ENCODE measurements around the gene RGPD5.
"Not testable (repeated sequence)": the region's sequence is repeated elsewhere in the genome, so short reads cannot be mapped to it uniquely, and the experiment has no call there.

The RGPD5 gene

DNA sequence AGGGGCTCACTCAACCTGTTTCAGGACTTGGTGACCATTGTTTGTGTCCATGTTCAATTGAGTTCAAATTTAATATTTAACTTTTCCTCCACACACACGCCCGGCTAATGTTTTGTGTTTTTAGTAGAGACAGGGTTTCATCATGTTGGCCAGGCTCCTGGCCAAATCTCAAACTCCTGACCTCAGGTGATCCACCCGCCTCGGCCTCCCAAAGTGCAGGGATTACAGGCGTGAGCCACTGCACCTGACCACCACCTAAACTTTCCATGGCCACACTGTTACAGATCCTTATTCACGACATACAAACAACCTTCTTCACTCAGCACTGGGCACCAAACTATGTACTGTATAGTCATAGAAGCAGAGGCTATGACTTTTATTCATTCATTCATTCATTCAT lies 100.0 kb downstream of the RGPD5 start:
- not testable (repeated sequence) for DNase-seq

DNA sequence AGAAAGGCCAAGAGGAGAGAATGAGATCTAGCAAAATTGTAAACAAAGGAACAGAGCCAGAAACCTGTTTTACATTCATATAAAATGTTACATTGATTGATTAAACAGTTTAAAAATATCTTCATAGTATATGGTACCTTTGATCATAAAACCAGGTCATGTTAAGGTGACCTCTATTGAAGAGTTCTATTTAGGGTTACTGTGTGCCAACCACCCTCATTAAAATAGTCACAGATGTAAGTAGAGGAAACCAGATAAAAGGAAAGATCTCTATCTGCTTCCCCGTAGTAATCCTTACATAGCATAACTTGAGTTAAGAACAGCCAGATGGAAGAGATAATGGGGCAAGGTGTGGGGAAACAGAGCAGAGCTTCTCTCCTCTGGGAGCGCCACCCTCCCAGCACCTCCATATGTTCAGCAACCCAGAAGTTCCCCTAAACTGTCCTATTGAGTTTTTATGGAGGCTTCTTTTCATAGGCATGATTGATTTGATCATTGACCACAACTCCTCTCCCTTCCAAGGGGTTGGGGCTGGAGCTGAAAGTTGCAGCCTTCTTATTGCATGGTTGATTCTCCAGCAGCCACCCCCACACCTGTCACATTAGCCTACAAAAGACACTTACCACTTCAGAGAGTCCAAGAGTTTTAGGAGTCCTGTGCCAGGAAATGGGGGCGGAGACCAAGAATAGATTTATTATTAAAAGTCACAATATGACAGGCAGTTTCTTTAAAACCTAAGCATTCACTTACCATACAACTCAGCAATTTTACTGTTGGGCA lies 101.2 kb downstream of the RGPD5 start:
- DNase-seq, result not testable (repeated sequence)

DNA sequence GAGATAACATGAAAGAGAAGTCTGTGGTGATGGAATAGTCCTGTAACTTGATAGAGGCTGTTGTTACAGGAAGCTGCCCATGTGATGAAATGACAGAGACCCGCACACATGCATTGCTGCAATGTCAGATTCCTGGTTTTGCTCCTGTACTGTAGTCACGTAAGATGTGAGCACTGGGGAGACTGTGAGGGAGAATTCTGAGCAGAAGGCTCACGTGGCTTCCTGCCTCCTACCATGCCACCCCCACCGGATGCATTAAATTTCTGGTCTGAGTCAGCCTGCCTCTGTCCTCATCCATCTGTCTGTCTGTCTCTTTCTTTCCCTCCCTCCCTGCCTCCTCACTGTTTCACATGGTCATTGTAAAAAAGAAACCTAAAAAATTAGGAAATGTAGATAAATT lies 102.1 kb downstream of the RGPD5 start:
- DNase-seq, result not testable (repeated sequence)

DNA sequence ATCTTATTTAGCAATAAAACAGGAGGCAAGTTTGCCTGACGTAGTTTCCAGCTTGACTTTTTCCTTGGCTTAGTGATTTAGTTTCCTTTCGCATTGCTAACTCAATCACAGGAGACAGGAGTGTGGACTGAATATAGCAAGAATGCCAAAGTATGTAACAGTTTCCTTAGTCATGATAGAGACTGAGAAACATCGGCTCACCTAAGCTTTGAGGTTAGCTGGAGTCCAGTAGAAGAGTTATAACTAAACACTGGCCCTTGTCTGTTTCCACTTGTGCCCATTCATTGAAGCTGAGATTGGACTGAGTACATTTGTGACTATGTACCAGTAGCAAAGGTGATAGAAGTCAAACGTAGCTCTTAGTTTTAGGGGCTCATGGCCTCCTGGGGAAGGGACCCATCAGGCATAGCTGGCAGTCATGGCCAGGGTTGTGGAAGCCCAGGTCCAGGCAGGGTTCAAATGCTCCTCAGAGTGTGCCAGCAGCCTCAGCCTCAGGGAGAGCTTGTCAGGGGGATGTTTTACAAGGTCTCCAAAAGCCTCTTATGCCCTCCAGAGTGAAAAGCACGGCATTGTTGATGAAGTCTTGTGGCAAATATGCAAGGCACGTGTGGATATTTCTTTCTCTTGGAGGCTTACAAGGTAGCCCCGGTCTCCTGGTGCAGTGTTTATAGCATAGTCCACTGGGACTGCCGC lies 103.8 kb downstream of the RGPD5 start:
- not testable (repeated sequence) for DNase-seq

DNA sequence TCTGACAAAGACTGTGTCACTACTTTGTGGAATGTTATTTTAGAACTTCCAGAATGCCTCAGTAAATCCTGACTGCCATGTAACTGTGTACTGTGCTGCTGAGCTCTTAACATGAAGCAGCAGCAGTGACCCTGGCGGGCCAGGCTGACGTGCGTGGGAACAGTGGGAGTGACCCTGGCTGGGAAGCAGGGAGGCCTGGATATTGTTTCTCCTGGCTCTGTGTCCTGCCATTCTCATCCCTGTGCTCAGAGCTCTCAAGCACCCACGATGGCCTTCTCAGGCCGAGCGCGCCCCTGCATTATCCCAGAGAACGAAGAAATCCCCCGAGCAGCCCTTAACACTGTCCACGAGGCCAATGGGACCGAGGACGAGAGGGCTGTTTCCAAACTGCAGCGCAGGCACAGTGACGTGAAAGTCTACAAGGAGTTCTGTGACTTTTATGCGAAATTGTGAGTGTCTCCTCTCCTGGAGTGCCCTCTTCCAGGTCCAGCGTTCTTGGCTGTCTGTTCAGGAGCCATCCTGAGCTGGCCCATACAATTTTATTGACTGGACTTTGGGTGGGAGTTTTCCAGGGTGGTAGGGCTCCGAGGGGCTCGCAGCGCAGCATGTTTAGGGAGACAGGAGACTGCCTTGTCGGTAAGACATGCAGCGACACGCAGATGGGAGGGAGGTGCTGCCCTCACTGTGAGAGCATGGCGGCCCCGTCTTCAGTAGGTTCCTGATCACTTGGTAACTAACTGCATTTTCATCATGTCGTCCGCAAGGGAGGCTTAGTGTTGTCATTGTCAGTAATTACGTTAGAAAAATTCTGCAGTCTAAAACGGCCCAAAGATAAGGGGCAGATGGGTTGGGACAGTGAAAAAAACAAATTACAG lies 104.6 kb downstream of the RGPD5 start, which contains the start of gene LIMS3:
TSS of gene LIMS3 (plus strand) at position 227 of the 875 bp plus-strand sequence. CDS start at position 268, 41 bp downstream.
- not testable (repeated sequence) for DNase-seq

DNA sequence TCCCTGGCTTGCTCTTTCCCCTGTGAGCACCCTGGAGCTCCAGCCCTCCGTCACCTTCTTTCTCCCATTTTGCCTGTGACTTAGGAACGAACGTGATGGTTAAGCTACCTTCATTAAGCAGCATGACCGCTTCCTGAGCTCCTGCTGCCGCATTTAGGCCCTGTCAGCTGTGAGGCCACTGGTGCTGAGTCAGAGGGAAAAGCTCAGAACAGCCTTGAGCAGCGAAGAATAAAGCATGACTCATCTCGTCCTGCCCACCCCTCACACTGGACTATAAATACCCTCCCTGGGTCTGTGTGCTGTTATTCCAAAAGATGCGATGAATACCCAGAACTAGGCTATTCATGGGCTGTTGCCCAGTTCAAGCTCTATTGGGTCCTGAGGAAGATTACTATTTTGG lies 111.7 kb downstream of the RGPD5 start:
- DNase-seq, result not testable (repeated sequence)

Measured in stimulated activated CD4-positive, alpha-beta T cell treated with anti-CD3 and anti-CD28 coated beads, Interleukin-12 subunit alpha, Interleukin-12 subunit beta, amount 100 ng/mL, for 4 hours (primary cell).